MCF 10A (cell line): Measurements from ENCODE around the gene GRID1. TPM values are rescaled to one million over a fixed set of nuclear protein-coding genes. Genes with fewer than 3 reads are reported as not detected.

Experiments used
- BruUV-seq: library from RNA; stranded (reverse); fragments of 400-500 nt; replicated peaks from 2 replicates; lab custom pipeline; 2021; lab: Mats Ljungman, UMichigan
- CTCF ChIA-PET: fragments of 300-600 bp; sonication (Branson Sonifier 250); formaldehyde crosslinking; extraction: SDS; loops from one replicate; lab custom pipeline; 2021; ENCODE audit warnings: antibody characterized with exemption, inconsistent platforms; lab: Yijun Ruan, JAX
- POLR2A ChIA-PET: fragments of 300-600, 350-650 bp; sonication (Branson Sonifier 250); formaldehyde crosslinking; extraction: SDS; loops from one replicate; lab custom pipeline; 2020; ENCODE audit warnings: antibody characterized with exemption, inconsistent platforms; lab: Yijun Ruan, JAX
- DNase-seq: peaks from one replicate; pipeline ENCODE4 v3.0.0-alpha.2; 2018; ENCODE audit not compliant: unreplicated experiment
- H3K27ac Mint-ChIP-seq: one replicate; pipeline ENCODE4 v1.8.0; 2022; ENCODE audit warnings: mild to moderate bottlenecking, low read depth, mixed read lengths; ENCODE audit not compliant: unreplicated experiment
- H3K27me3 Mint-ChIP-seq: one replicate; pipeline ENCODE4 v1.8.0; 2022; ENCODE audit warnings: mixed read lengths; ENCODE audit not compliant: insufficient read depth, unreplicated experiment
- H3K36me3 Mint-ChIP-seq: one replicate; pipeline ENCODE4 v1.8.0; 2022; ENCODE audit warnings: mild to moderate bottlenecking, moderate library complexity, mixed read lengths; ENCODE audit not compliant: insufficient read depth, unreplicated experiment
- H3K4me1 Mint-ChIP-seq: one replicate; pipeline ENCODE4 v1.8.0; 2022; ENCODE audit warnings: mixed read lengths; ENCODE audit not compliant: insufficient read depth, unreplicated experiment
- H3K4me3 Mint-ChIP-seq: one replicate; pipeline ENCODE4 v1.8.0; 2022; ENCODE audit warnings: mild to moderate bottlenecking, moderate library complexity, mixed read lengths; ENCODE audit not compliant: unreplicated experiment
- H3K9me3 Mint-ChIP-seq: one replicate; pipeline ENCODE4 v1.8.0; 2022; ENCODE audit warnings: mixed read lengths; ENCODE audit not compliant: unreplicated experiment
- intact Hi-C: fragments of 100-400 bp; cut with micrococcal nuclease; formaldehyde crosslinking; loops from 2 replicates; pipeline ENCODE4 v1.14.1; 2022
- total RNA-seq: library from RNA; stranded (reverse); gene quantifications from 2 replicates; pipeline ENCODE4 v1.2.3, GENCODE V29; 2022
- TF ChIP-seq, protein P1 (sequence below): fragments of 200-600 bp; IDR thresholded peaks from one replicate; pipeline ENCODE4 v1.8.0; 2022; ENCODE audit warnings: antibody characterized with exemption, mild to moderate bottlenecking; ENCODE audit not compliant: unreplicated experiment

Gene GRID1
- total RNA-seq, 1 experiment from 2014 or later, result not detected

DNA sequence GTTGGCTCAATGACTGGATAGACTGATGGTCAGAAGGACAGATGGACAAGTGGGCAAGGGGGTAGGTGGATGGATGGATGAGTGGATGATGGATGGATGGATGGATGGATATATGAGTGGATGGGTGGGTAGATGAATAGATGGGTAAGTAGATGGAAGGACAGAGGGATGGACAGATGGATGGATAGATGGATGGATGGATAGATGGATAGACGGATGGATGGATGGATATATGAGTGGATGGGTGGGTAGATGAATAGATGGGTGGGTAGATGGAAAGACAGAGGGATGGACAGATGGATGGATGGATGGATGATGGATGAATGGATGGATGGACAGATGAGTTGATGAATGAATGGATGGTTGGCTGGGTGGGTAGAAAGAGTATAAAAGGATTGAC is 119.5 kb downstream of the GRID1 start:
- no peaks in the 10 kb centered on the region for H3K4me1 Mint-ChIP-seq
- no peak overlapping the region for H3K4me3 Mint-ChIP-seq
- no TSS peak for BruUV-seq
- CTCF ChIA-PET, result no interaction called here
- POLR2A ChIA-PET, result no interaction called here
- TF ChIP-seq, protein P1, sequence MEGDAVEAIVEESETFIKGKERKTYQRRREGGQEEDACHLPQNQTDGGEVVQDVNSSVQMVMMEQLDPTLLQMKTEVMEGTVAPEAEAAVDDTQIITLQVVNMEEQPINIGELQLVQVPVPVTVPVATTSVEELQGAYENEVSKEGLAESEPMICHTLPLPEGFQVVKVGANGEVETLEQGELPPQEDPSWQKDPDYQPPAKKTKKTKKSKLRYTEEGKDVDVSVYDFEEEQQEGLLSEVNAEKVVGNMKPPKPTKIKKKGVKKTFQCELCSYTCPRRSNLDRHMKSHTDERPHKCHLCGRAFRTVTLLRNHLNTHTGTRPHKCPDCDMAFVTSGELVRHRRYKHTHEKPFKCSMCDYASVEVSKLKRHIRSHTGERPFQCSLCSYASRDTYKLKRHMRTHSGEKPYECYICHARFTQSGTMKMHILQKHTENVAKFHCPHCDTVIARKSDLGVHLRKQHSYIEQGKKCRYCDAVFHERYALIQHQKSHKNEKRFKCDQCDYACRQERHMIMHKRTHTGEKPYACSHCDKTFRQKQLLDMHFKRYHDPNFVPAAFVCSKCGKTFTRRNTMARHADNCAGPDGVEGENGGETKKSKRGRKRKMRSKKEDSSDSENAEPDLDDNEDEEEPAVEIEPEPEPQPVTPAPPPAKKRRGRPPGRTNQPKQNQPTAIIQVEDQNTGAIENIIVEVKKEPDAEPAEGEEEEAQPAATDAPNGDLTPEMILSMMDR, result no peak
- H3K27me3 Mint-ChIP-seq, result no peaks in the 10 kb centered on the region
- intact Hi-C loops, result no loop called here
- peaks cover 17% of the 10 kb centered on the region for H3K9me3 Mint-ChIP-seq
- no peak overlapping the region for H3K27ac Mint-ChIP-seq
- H3K36me3 Mint-ChIP-seq, result no peaks in the 10 kb centered on the region
- DNase-seq, result no peak

DNA sequence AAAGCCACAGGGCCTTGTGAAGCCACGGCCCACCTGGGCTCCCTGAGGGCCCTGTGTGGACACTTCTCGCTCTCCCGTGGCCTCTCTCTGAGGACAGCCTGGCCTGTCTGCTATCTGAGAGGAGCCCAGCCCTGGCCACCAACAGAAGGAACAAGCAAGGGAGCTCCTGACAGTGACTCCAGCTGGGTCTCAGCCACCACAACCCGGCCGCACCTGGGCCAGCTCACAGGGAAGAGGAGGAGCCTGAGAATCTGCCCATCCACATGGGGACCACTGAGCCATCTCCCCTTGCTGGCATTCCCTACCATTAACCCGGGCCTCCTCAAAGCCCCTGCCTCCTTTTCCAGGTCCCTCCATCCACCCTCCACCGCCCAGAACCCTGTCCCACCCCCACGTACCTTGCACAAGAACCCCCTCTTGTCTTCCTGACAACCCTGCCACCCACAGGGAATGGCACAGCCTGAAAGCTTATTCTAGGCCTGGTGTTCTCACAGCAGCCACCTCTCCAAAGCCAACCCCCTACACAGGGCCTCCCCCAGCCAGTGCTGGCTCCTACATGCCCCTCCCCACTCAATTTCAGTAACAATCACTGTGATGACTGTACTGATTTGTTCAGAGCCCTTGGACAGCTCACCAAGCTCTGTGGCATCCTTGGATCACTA is 120.2 kb downstream of the GRID1 start:
- H3K4me3 Mint-ChIP-seq, result no peak overlapping the region
- POLR2A ChIA-PET, result no interaction called here
- BruUV-seq, result no TSS peak
- no peak overlapping the region for H3K27ac Mint-ChIP-seq
- intact Hi-C loops, result no loop called here
- H3K9me3 Mint-ChIP-seq, result peaks cover 17% of the 10 kb centered on the region
- CTCF ChIA-PET, result interaction anchor here (0.6 kb wide), 1 partner anchor 61 kb away, joined by 6 read pairs; no protein-coding TSS in a partner anchor
- H3K27me3 Mint-ChIP-seq, result no peaks in the 10 kb centered on the region
- TF ChIP-seq, protein P1, result no peak
- H3K36me3 Mint-ChIP-seq, result no peaks in the 10 kb centered on the region
- no peak for DNase-seq
- H3K4me1 Mint-ChIP-seq, result no peaks in the 10 kb centered on the region

GRCh38 chr10:86245015-86245394 is 121.6 kb downstream of the GRID1 start:
- no peak overlapping the region for H3K4me3 Mint-ChIP-seq
- no peak for DNase-seq
- BruUV-seq, result no TSS peak
- intact Hi-C loops, result no loop called here
- no peaks in the 10 kb centered on the region for H3K36me3 Mint-ChIP-seq
- no peaks in the 10 kb centered on the region for H3K4me1 Mint-ChIP-seq
- ChIA-PET CTCF (interaction anchor here (0.7 to 0.9 kb wide), 2 partner anchors 17 to 30 kb away, joined by 3 read pairs; no protein-coding TSS in a partner anchor), POLR2A (interaction anchor here (0.5 kb wide), 1 partner anchor 83 kb away, joined by 4 read pairs; no protein-coding TSS in a partner anchor)
- H3K27me3 Mint-ChIP-seq, result no peaks in the 10 kb centered on the region
- TF ChIP-seq, protein P1, result no peak
- H3K27ac Mint-ChIP-seq, result peak overlapping the region; percentile 36
- peaks cover 17% of the 10 kb centered on the region for H3K9me3 Mint-ChIP-seq

- intact Hi-C loops, result no loop called here
- ChIA-PET CTCF (interaction anchor here (0.7 to 1.1 kb wide), 3 partner anchors 10 to 30 kb away, joined by 3 read pairs; no protein-coding TSS in a partner anchor), POLR2A (no interaction called here)
- TF ChIP-seq, protein P1, result no peak
- no peak overlapping the region for H3K4me3 Mint-ChIP-seq
- H3K27me3 Mint-ChIP-seq, result no peaks in the 10 kb centered on the region
- H3K4me1 Mint-ChIP-seq, result no peaks in the 10 kb centered on the region
- no peaks in the 10 kb centered on the region for H3K36me3 Mint-ChIP-seq
- BruUV-seq, result no TSS peak
- H3K27ac Mint-ChIP-seq, result no peak overlapping the region
- peaks cover 17% of the 10 kb centered on the region for H3K9me3 Mint-ChIP-seq
- no peak for DNase-seq
Observed at GRCh38 chr10:86244297-86245014, 122.1 kb downstream of the GRID1 start.
